Ovary (tissue), 3 donors: ENCODE results near the gene MINDY3.

Experiments
- POLR2A ChIP-seq: fragments of 450-650 bp; IDR thresholded peaks from one replicate; pipeline ENCODE4 v1.6.1; 2017; ENCODE audit warnings: antibody characterized with exemption, mild to moderate bottlenecking, moderate library complexity
- TF ChIP-seq, protein P1 (sequence below), 3 donors: fragments of 450-650 bp in 2 of 3; fragments of 200-600 bp in 1 of 3; IDR thresholded peaks; one replicate each; pipeline versions ENCODE4 v1.5.1 to v1.8.0; 2016 to 2022; ENCODE audit warnings: antibody characterized with exemption in 3 of 3, mild to moderate bottlenecking in 1 of 3
- donor health status: DM: no; HTN: no; CAD: no.

- TF ChIP-seq, protein P1, sequence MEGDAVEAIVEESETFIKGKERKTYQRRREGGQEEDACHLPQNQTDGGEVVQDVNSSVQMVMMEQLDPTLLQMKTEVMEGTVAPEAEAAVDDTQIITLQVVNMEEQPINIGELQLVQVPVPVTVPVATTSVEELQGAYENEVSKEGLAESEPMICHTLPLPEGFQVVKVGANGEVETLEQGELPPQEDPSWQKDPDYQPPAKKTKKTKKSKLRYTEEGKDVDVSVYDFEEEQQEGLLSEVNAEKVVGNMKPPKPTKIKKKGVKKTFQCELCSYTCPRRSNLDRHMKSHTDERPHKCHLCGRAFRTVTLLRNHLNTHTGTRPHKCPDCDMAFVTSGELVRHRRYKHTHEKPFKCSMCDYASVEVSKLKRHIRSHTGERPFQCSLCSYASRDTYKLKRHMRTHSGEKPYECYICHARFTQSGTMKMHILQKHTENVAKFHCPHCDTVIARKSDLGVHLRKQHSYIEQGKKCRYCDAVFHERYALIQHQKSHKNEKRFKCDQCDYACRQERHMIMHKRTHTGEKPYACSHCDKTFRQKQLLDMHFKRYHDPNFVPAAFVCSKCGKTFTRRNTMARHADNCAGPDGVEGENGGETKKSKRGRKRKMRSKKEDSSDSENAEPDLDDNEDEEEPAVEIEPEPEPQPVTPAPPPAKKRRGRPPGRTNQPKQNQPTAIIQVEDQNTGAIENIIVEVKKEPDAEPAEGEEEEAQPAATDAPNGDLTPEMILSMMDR (IDR thresholded peaks at IDR 0.05), result peak; percentile 33 to 51 (median 39)
- no peak for TF ChIP-seq POLR2A
Observed at GRCh38 chr10:15824498-15824897, 35.8 kb downstream of the MINDY3 start.
